Endothelial cell of umbilical vein (primary cell): ENCODE results near the gene INPP5B. TPM values are rescaled to one million over a fixed set of nuclear protein-coding genes. Genes with fewer than 3 reads are reported as not detected.

Experiments
- BruUV-seq: library from RNA; stranded (reverse); fragments of 400-500 nt; replicated peaks from 2 replicates; lab custom pipeline; 2021; lab: Mats Ljungman, UMichigan
- CTCF ChIA-PET: fragments of 300-600, 350-600 bp; sonication (Branson Sonifier 250); formaldehyde crosslinking; loops from one replicate; lab custom pipeline; 2021; ENCODE audit warnings: antibody characterized with exemption, inconsistent platforms; lab: Charles Lee
- POLR2A ChIA-PET: fragments of 300-600, 350-600 bp; sonication (Branson Sonifier 250); formaldehyde crosslinking; loops from one replicate; lab custom pipeline; 2021; ENCODE audit warnings: antibody characterized with exemption, inconsistent platforms; lab: Charles Lee
- DNase-seq: peaks from one replicate; pipeline ENCODE4 v3.0.0-alpha.2; 2011; ENCODE audit warnings: low read depth, low spot score
- FAIRE-seq: peaks from 2 replicates; lab custom pipeline; 2011; peaks lifted over from hg19 to GRCh38; lab: Jason Lieb, UNC
- H2AFZ ChIP-seq: 2 replicates; pipeline ENCODE4 v1.6.0; 2012; ENCODE audit warnings: low read depth, low read length, control low read depth, inconsistent platforms
- H3K27ac ChIP-seq: 2 replicates; pipeline ENCODE4 v1.5.1; 2011; ENCODE audit warnings: low read depth, mild to moderate bottlenecking, control low read depth, low read length, moderate library complexity; ENCODE audit not compliant: insufficient read depth
- H3K27me3 ChIP-seq, 2 experiments: 2 replicates each; pipeline versions ENCODE4 v1.6.0 to v1.6.1; 2011; ENCODE audit warnings: low read length in 2 of 2, mixed read lengths in 1 of 2; ENCODE audit not compliant: control insufficient read depth in 2 of 2, insufficient read depth in 2 of 2
- H3K36me3 ChIP-seq, 2 experiments: 2 replicates in 1 of 2; 3 replicates in 1 of 2; pipeline ENCODE4 v1.5.1; 2011; ENCODE audit warnings: low read length in 2 of 2, mild to moderate bottlenecking in 1 of 2, moderate library complexity in 1 of 2; ENCODE audit not compliant: control insufficient read depth in 2 of 2, insufficient read depth in 2 of 2; ENCODE audit errors: extremely low read depth in 1 of 2
- H3K4me1 ChIP-seq: 3 replicates; pipeline ENCODE4 v1.5.1; 2011; ENCODE audit warnings: mild to moderate bottlenecking, low read length; ENCODE audit not compliant: control insufficient read depth, insufficient read depth; ENCODE audit errors: extremely low read depth
- H3K4me2 ChIP-seq: 2 replicates; pipeline ENCODE4 v1.6.1; 2011; ENCODE audit warnings: low read length, control low read depth, mixed read lengths; ENCODE audit not compliant: insufficient read depth
- H3K4me3 ChIP-seq, 3 experiments: fragments of 200-600 bp in 1 of 3; sonication (generic), shearing (Covaris generic) in 1 of 3; replicated peaks in 1 of 3; 2 replicates each; pipeline ENCODE4 v1.5.1; 2011 to 2016; ENCODE audit warnings: control low read depth in 3 of 3, low read length in 3 of 3, mild to moderate bottlenecking in 2 of 3, inconsistent platforms in 1 of 3, low read depth in 1 of 3, moderate library complexity in 1 of 3; ENCODE audit not compliant: insufficient read depth in 1 of 3
- H3K79me2 ChIP-seq: 2 replicates; pipeline ENCODE4 v1.6.0; 2012; ENCODE audit warnings: low read length, inconsistent platforms; ENCODE audit not compliant: control insufficient read depth, insufficient read depth
- H3K9ac ChIP-seq: replicated peaks from 2 replicates; pipeline ENCODE3; 2011; ENCODE audit warnings: low read length, control low read depth; ENCODE audit not compliant: insufficient read depth; ENCODE audit errors: extremely low read depth
- H3K9me1 ChIP-seq: replicated peaks from 3 replicates; pipeline ENCODE4 v1.6.0; 2011; ENCODE audit warnings: mild to moderate bottlenecking, low read length; ENCODE audit not compliant: control insufficient read depth, insufficient read depth; ENCODE audit errors: extremely low read depth
- H3K9me3 ChIP-seq: replicated peaks from 2 replicates; pipeline ENCODE4 v1.5.1; 2012; ENCODE audit warnings: low read length, inconsistent platforms; ENCODE audit not compliant: control insufficient read depth, insufficient read depth
- H4K20me1 ChIP-seq: replicated peaks from 2 replicates; pipeline ENCODE3; 2011; ENCODE audit warnings: mild to moderate bottlenecking, low read length; ENCODE audit not compliant: control insufficient read depth, insufficient read depth; ENCODE audit errors: extremely low read depth
- EZH2 ChIP-seq: IDR thresholded peaks from 2 replicates; pipeline ENCODE4 v1.6.1; 2012; ENCODE audit warnings: borderline replicate concordance, low read depth, mild to moderate bottlenecking, moderate library complexity, low read length, inconsistent platforms; ENCODE audit not compliant: severe bottlenecking
- FOS ChIP-seq: IDR thresholded peaks from 2 replicates; pipeline ENCODE4 v1.6.1; 2011; ENCODE audit warnings: mild to moderate bottlenecking, low read length, moderate library complexity, borderline replicate concordance; ENCODE audit not compliant: insufficient read depth
- GATA2 ChIP-seq: IDR thresholded peaks from 2 replicates; pipeline ENCODE4 v1.7.0; 2011; ENCODE audit warnings: low read depth, mild to moderate bottlenecking, moderate library complexity, mixed read lengths, low read length; ENCODE audit not compliant: insufficient read length, insufficient read depth
- JUN ChIP-seq: IDR thresholded peaks from 2 replicates; pipeline ENCODE4 v1.6.1; 2011; ENCODE audit warnings: borderline replicate concordance, low read depth; ENCODE audit not compliant: insufficient read length, insufficient read depth
- MYC ChIP-seq: IDR thresholded peaks from one replicate; pipeline ENCODE4 v1.6.1; 2011; ENCODE audit warnings: mild to moderate bottlenecking, low read depth, low read length
- POLR2A ChIP-seq: IDR thresholded peaks from 2 replicates; pipeline ENCODE4 v1.6.1; 2012; ENCODE audit warnings: low read depth, mild to moderate bottlenecking, control low read depth, low read length
- POLR2AphosphoS5 ChIP-seq: IDR thresholded peaks from 2 replicates; pipeline ENCODE4 v1.6.1; 2012; ENCODE audit warnings: low read depth, mild to moderate bottlenecking, control low read depth, low read length, moderate library complexity; ENCODE audit not compliant: insufficient read depth
- dilution Hi-C: fragments of 300-500 bp; cut with MboI; formaldehyde crosslinking; loops from one replicate; pipeline ENCODE4 v1.15.0; 2019; ENCODE audit warnings: low sequenced_read_pairs; ENCODE audit not compliant: extremely low pct_ligation_motif_present
- intact Hi-C: fragments of 100-400 bp; cut with micrococcal nuclease; formaldehyde crosslinking; loops from one replicate; pipeline ENCODE4 v1.10.0; 2022
- polyA plus RNA-seq, 4 experiments: library from polyadenylated mRNA; depleted of rRNA in 3 of 4; stranded (reverse) in 3 of 4; unstranded in 1 of 4; fragments of >200 nt; gene quantifications; 2 replicates each; pipeline versions ENCODE4 v1.2.1 to v1.2.3, GENCODE V29; 2011 to 2012; ENCODE audit warnings: missing spikeins in 1 of 4
- total RNA-seq: library from RNA; stranded (reverse); gene quantifications from 2 replicates; pipeline ENCODE4 v1.2.3, GENCODE V29; 2021
- TF ChIP-seq, protein P1 (sequence below): IDR thresholded peaks from 2 replicates; pipeline ENCODE4 v1.6.1; 2011; ENCODE audit not compliant: insufficient read depth, insufficient read length
- TF ChIP-seq, protein P2 (sequence below), 2 donors: IDR thresholded peaks; 1 replicate in 1 of 2; 2 replicates in 1 of 2; pipeline ENCODE4 v1.5.1; 2011; ENCODE audit warnings: low read length in 2 of 2, mild to moderate bottlenecking in 2 of 2, moderate library complexity in 2 of 2, control low read depth in 1 of 2, inconsistent platforms in 1 of 2, low read depth in 1 of 2; ENCODE audit not compliant: insufficient read depth in 1 of 2; ENCODE audit errors: extremely low read depth in 1 of 2

Gene INPP5B
- total and polyA plus RNA-seq, 2 donors (not counting 3 experiments of a cell fraction or from before 2014, with no cell fraction given): 7.4 to 14.7 TPM

DNA sequence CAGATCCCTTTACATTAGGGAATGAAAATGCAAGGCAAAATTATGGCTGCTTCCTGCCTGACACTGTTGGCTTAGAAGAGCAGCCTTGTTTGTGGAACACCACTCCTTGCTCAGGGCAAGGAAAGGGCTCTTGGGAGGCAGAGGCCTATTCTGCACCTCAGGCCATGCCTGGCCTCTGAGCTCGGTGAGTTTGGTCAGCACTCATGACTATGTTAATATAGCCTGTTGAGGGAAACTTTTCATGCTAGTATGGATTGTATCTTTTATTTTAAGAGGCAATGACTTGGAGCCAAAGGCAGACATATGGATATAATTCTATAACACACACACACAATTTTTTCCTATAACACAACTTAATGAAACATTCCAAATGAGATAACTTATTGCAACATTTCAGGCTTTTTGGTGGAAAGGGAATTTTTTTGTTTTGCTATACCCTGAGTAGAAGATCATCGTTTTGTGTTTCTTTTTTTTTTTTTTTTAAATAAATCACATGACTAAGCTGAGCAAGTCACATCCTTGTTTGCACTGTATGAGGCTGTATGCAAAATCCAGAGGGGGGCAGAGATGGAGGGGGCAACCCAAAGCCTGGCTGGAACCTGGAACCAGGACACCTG lies 133.2 kb downstream of the INPP5B start:
- Histone ChIP-seq H3K9me1 (no peaks in the 10 kb centered on the region), H3K36me3 (peaks cover 0 to 17% of the 10 kb centered on the region in 2 experiments), H3K9ac (no peak overlapping the region), H3K4me2 (no peak overlapping the region), H3K27ac (no peak overlapping the region), H3K4me3 (no peak overlapping the region), H2AFZ (no peak overlapping the region), H3K9me3 (no peaks in the 10 kb centered on the region), H3K27me3 (no peaks in the 10 kb centered on the region), H4K20me1 (no peaks in the 10 kb centered on the region), H3K4me1 (peaks cover 5% of the 10 kb centered on the region), H3K79me2 (peaks cover 3% of the 10 kb centered on the region)
- ChIA-PET POLR2A (no interaction called here), CTCF (no interaction called here)
- FAIRE-seq (no peak), DNase-seq (no peak)
- BruUV-seq: no TSS peak
- dilution Hi-C loops (no loop called here), intact Hi-C loops (no loop called here)
- TF ChIP-seq POLR2AphosphoS5 (no peak), GATA2 (no peak), POLR2A (no peak), EZH2 (no peak), FOS (no peak), JUN (no peak), MYC (no peak)
- TF ChIP-seq, protein P1, sequence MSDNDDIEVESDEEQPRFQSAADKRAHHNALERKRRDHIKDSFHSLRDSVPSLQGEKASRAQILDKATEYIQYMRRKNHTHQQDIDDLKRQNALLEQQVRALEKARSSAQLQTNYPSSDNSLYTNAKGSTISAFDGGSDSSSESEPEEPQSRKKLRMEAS: no peak
- TF ChIP-seq, protein P2, sequence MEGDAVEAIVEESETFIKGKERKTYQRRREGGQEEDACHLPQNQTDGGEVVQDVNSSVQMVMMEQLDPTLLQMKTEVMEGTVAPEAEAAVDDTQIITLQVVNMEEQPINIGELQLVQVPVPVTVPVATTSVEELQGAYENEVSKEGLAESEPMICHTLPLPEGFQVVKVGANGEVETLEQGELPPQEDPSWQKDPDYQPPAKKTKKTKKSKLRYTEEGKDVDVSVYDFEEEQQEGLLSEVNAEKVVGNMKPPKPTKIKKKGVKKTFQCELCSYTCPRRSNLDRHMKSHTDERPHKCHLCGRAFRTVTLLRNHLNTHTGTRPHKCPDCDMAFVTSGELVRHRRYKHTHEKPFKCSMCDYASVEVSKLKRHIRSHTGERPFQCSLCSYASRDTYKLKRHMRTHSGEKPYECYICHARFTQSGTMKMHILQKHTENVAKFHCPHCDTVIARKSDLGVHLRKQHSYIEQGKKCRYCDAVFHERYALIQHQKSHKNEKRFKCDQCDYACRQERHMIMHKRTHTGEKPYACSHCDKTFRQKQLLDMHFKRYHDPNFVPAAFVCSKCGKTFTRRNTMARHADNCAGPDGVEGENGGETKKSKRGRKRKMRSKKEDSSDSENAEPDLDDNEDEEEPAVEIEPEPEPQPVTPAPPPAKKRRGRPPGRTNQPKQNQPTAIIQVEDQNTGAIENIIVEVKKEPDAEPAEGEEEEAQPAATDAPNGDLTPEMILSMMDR (IDR thresholded peaks at IDR 0.05; ENCODE audit: extremely low read depth in 1 of 2, insufficient read depth in 1 of 2, low read depth in 1 of 2, low read length in 2 of 2): no peak
